ENCODE measurements around the gene MYBPC3. TPM values are rescaled to one million over a fixed set of nuclear protein-coding genes. Genes with fewer than 3 reads are reported as not detected.
A peak's percentile ranks its signal among the peaks of the same experiment; 100 is the strongest.

MYBPC3 gene
- total and polyA plus RNA-seq, 10 of the 15 experiments (the other 5 are each of a cell fraction or from before 2014, with no cell fraction given): 0.03 to 0.08 (median 0.03) TPM; not detected in 7

DNA sequence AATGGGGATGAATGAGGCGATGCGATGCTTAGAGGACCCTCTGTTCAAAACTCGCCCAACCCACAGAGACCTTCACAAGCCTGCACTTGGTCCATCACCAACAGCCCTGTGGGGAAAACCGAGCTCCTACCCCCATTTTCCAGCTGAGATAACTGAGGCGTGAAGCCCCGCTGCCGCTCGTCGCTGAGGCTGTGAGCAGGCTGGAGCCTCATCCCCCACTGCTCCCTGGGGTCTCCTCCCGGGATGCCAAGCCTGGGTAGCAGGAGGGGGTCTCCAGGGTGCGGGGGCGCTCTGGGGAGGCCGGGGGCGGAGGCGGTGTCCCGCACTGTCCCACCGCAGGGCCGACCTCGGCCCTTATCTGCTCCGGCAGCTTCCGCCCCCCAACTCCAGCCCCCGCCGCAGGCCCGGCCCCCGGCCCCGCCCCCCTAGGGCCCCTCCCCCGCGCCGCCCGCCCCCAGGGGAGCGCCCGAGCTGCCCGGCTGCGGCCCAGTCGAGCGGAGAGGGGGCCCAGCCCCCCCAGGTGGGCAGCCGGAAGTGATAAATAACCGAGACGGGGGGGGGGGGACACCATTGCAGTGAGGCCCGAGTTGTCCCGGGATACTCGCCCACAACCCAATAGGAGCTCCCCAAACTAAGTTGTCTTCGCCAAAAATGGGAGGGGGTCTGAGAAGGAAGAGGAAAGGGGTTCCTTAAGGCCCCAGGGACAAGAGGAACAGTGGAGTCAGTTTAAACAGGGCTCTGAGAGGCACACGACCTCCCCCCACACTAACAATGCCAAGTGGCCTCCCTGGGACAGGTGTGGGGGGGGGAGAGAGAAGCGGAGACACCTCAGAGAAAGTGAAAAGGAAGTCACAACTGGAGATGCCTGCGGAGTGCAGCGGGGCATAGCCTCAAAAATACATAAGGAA, 47.6 kb upstream of the MYBPC3 start (continued):
- no peak for TF ChIP-seq POLR2AphosphoS2 (IDR thresholded peaks at IDR 0.05; ENCODE audit: low read depth, low read length)
- TF ChIP-seq, protein P1, sequence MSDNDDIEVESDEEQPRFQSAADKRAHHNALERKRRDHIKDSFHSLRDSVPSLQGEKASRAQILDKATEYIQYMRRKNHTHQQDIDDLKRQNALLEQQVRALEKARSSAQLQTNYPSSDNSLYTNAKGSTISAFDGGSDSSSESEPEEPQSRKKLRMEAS (IDR thresholded peaks at IDR 0.05; ENCODE audit: low read depth, low read length): no peak
- TF ChIP-seq, protein P2, sequence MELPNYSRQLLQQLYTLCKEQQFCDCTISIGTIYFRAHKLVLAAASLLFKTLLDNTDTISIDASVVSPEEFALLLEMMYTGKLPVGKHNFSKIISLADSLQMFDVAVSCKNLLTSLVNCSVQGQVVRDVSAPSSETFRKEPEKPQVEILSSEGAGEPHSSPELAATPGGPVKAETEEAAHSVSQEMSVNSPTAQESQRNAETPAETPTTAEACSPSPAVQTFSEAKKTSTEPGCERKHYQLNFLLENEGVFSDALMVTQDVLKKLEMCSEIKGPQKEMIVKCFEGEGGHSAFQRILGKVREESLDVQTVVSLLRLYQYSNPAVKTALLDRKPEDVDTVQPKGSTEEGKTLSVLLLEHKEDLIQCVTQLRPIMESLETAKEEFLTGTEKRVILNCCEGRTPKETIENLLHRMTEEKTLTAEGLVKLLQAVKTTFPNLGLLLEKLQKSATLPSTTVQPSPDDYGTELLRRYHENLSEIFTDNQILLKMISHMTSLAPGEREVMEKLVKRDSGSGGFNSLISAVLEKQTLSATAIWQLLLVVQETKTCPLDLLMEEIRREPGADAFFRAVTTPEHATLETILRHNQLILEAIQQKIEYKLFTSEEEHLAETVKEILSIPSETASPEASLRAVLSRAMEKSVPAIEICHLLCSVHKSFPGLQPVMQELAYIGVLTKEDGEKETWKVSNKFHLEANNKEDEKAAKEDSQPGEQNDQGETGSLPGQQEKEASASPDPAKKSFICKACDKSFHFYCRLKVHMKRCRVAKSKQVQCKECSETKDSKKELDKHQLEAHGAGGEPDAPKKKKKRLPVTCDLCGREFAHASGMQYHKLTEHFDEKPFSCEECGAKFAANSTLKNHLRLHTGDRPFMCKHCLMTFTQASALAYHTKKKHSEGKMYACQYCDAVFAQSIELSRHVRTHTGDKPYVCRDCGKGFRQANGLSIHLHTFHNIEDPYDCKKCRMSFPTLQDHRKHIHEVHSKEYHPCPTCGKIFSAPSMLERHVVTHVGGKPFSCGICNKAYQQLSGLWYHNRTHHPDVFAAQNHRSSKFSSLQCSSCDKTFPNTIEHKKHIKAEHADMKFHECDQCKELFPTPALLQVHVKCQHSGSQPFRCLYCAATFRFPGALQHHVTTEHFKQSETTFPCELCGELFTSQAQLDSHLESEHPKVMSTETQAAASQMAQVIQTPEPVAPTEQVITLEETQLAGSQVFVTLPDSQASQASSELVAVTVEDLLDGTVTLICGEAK (IDR thresholded peaks at IDR 0.05; ENCODE audit: borderline replicate concordance): peak; percentile 13; the same call in 1 of the 2 replicates
- no peak for TF ChIP-seq CBFB (IDR thresholded peaks at IDR 0.05; ENCODE audit: low read depth)
- TF ChIP-seq FOS (IDR thresholded peaks at IDR 0.05; ENCODE audit: borderline replicate concordance, extremely low read depth, insufficient read length): no peak
- no peak for TF ChIP-seq SUZ12 (IDR thresholded peaks at IDR 0.05; ENCODE audit: unreplicated experiment)
- TF ChIP-seq IKZF1 (conservative IDR thresholded peaks at IDR 0.05): peak; percentile 48; the same call in 1 of the 2 replicates
- 0 out of 2 replicates have a peak, but pooled peaks have one; percentile 21 for TF ChIP-seq TBL1XR1 (IDR thresholded peaks at IDR 0.05; ENCODE audit: low read depth, low read length)
- no peak for TF ChIP-seq RAD51 (IDR thresholded peaks at IDR 0.05)
- TF ChIP-seq PML (IDR thresholded peaks at IDR 0.05; ENCODE audit: low read length): 0 out of 2 replicates have a peak, but pooled peaks have one; percentile 18
- TF ChIP-seq DPF2 (IDR thresholded peaks at IDR 0.05): peak; percentile 28
- peak in 1 of 2 experiments; percentile 60; a peak in 2 of 3 replicates for TF ChIP-seq EGR1 (IDR thresholded peaks at IDR 0.05; ENCODE audit: borderline replicate concordance in 1 of 2, low read depth in 2 of 2, low read length in 2 of 2)
- TF ChIP-seq, protein P3, sequence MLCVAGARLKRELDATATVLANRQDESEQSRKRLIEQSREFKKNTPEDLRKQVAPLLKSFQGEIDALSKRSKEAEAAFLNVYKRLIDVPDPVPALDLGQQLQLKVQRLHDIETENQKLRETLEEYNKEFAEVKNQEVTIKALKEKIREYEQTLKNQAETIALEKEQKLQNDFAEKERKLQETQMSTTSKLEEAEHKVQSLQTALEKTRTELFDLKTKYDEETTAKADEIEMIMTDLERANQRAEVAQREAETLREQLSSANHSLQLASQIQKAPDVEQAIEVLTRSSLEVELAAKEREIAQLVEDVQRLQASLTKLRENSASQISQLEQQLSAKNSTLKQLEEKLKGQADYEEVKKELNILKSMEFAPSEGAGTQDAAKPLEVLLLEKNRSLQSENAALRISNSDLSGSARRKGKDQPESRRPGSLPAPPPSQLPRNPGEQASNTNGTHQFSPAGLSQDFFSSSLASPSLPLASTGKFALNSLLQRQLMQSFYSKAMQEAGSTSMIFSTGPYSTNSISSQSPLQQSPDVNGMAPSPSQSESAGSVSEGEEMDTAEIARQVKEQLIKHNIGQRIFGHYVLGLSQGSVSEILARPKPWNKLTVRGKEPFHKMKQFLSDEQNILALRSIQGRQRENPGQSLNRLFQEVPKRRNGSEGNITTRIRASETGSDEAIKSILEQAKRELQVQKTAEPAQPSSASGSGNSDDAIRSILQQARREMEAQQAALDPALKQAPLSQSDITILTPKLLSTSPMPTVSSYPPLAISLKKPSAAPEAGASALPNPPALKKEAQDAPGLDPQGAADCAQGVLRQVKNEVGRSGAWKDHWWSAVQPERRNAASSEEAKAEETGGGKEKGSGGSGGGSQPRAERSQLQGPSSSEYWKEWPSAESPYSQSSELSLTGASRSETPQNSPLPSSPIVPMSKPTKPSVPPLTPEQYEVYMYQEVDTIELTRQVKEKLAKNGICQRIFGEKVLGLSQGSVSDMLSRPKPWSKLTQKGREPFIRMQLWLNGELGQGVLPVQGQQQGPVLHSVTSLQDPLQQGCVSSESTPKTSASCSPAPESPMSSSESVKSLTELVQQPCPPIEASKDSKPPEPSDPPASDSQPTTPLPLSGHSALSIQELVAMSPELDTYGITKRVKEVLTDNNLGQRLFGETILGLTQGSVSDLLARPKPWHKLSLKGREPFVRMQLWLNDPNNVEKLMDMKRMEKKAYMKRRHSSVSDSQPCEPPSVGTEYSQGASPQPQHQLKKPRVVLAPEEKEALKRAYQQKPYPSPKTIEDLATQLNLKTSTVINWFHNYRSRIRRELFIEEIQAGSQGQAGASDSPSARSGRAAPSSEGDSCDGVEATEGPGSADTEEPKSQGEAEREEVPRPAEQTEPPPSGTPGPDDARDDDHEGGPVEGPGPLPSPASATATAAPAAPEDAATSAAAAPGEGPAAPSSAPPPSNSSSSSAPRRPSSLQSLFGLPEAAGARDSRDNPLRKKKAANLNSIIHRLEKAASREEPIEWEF (IDR thresholded peaks at IDR 0.05; ENCODE audit: insufficient replicate concordance, low read depth, low read length): no peak
- peak; percentile 46; the same call in 1 of the 2 replicates for TF ChIP-seq ATF7 (IDR thresholded peaks at IDR 0.05; ENCODE audit: low read depth)
- TF ChIP-seq ASH2L (IDR thresholded peaks at IDR 0.05; ENCODE audit: borderline replicate concordance, low read depth): peak; percentile 81; the same call in 1 of the 2 replicates
- 0 out of 2 replicates have a peak, but pooled peaks have one; percentile 18 for TF ChIP-seq GABPA (IDR thresholded peaks at IDR 0.05; ENCODE audit: low read depth)
- TF ChIP-seq CREM (IDR thresholded peaks at IDR 0.05; ENCODE audit: low read depth): 0 out of 2 replicates have a peak, but pooled peaks have one; percentile 6
- TF ChIP-seq CEBPB (IDR thresholded peaks at IDR 0.05; ENCODE audit: borderline replicate concordance in 1 of 2, low read depth in 2 of 2, low read length in 2 of 2): no peak
- no peak for TF ChIP-seq EP300 (IDR thresholded peaks at IDR 0.05; ENCODE audit: borderline replicate concordance in 1 of 2, control insufficient read depth in 1 of 2, low read depth in 2 of 2, low read length in 2 of 2)

Data from GM12878 (cell line).